ENCODE results near the gene CRYL1.

The CRYL1 gene

GRCh38 chr13:20503088-20504083 lies 22.3 kb downstream of the CRYL1 start:
- H3K27ac ChIP-seq (replicated peaks): no peak overlapping the region
- no peak for TF ChIP-seq GABPA (IDR thresholded peaks at IDR 0.05; ENCODE audit: low read depth)
- no peak for TF ChIP-seq POLR2AphosphoS5 (IDR thresholded peaks at IDR 0.05; ENCODE audit: low read depth)
- TF ChIP-seq REST (IDR thresholded peaks at IDR 0.05; ENCODE audit: insufficient replicate concordance, low read depth): no peak

GRCh38 chr13:20501592-20501991 lies 24.1 kb downstream of the CRYL1 start:
- Histone ChIP-seq H3K27me3 (ENCODE audit: insufficient read depth, poor library complexity, severe bottlenecking) (no peaks in the 10 kb centered on the region), H3K27ac (replicated peaks) (no peak overlapping the region), H3K4me3 (replicated peaks; ENCODE audit: insufficient read depth, low read length) (no peak overlapping the region)
- no peak for DNase-seq (ENCODE audit: low read depth in 1 of 2, low spot score in 1 of 2)
- TF ChIP-seq REST (IDR thresholded peaks at IDR 0.05; ENCODE audit: insufficient replicate concordance, low read depth) (no peak), GABPA (IDR thresholded peaks at IDR 0.05; ENCODE audit: low read depth) (no peak)

More at GRCh38 chr13:20503088-20504083, 22.3 kb downstream of the CRYL1 start:
- Histone ChIP-seq H3K27me3 (ENCODE audit: insufficient read depth, poor library complexity, severe bottlenecking) (no peaks in the 10 kb centered on the region), H3K4me3 (replicated peaks; ENCODE audit: insufficient read depth, low read length) (no peak overlapping the region)
- DNase-seq (ENCODE audit: low read depth in 1 of 2, low spot score in 1 of 2): no peak

- Histone ChIP-seq H3K4me3 (replicated peaks; ENCODE audit: insufficient read depth, low read length) (no peak overlapping the region), H3K27me3 (ENCODE audit: insufficient read depth, poor library complexity, severe bottlenecking) (no peaks in the 10 kb centered on the region), H3K27ac (replicated peaks) (no peak overlapping the region)
- peak in 1 of 2 experiments; percentile 32 for DNase-seq (ENCODE audit: low read depth in 1 of 2, low spot score in 1 of 2)
- TF ChIP-seq CTCF (IDR thresholded peaks at IDR 0.05; ENCODE audit: insufficient read depth, low read length) (no peak), GABPA (IDR thresholded peaks at IDR 0.05; ENCODE audit: low read depth) (no peak), POLR2AphosphoS5 (IDR thresholded peaks at IDR 0.05; ENCODE audit: low read depth) (no peak), SPI1 (IDR thresholded peaks at IDR 0.05; ENCODE audit: borderline replicate concordance, low read depth) (no peak), REST (IDR thresholded peaks at IDR 0.05; ENCODE audit: insufficient replicate concordance, low read depth) (no peak)
These were observed 24.5 kb downstream of the CRYL1 start for GRCh38 chr13:20501120-20501519.

- TF ChIP-seq REST (IDR thresholded peaks at IDR 0.05; ENCODE audit: insufficient replicate concordance, low read depth) (no peak), SPI1 (IDR thresholded peaks at IDR 0.05; ENCODE audit: borderline replicate concordance, low read depth) (no peak), GABPA (IDR thresholded peaks at IDR 0.05; ENCODE audit: low read depth) (no peak), POLR2AphosphoS5 (IDR thresholded peaks at IDR 0.05; ENCODE audit: low read depth) (no peak), CTCF (IDR thresholded peaks at IDR 0.05; ENCODE audit: insufficient read depth, low read length) (no peak)
- Histone ChIP-seq H3K27ac (replicated peaks) (no peak overlapping the region), H3K4me3 (replicated peaks; ENCODE audit: insufficient read depth, low read length) (no peak overlapping the region), H3K27me3 (ENCODE audit: insufficient read depth, poor library complexity, severe bottlenecking) (no peaks in the 10 kb centered on the region)
- no peak for DNase-seq (ENCODE audit: low read depth in 1 of 2, low spot score in 1 of 2)
These were observed 25.7 kb downstream of the CRYL1 start for GRCh38 chr13:20499986-20500385.
